GM21786 (cell line): ENCODE data around the gene TECPR2.
"Not testable (repeated sequence)": the region's sequence is repeated elsewhere in the genome, so short reads cannot be mapped to it uniquely, and the experiment has no call there.

Experiments
- ATAC-seq: cut with Tn5 transposase; IDR thresholded peaks from one replicate; pipeline ENCODE4 v1.9.1; 2021; ENCODE audit not compliant: unreplicated experiment

TECPR2 gene

GRCh38 chr14:102333795-102334705 lies 28.7 kb upstream of the TECPR2 start:
- ATAC-seq, result no peak

- no peak for ATAC-seq
These were observed 27.6 kb upstream of the TECPR2 start for GRCh38 chr14:102335163-102335562.

GRCh38 chr14:102338724-102339123 lies 24.0 kb upstream of the TECPR2 start:
- no peak for ATAC-seq

- ATAC-seq, result no peak
These were observed 21.2 kb upstream of the TECPR2 start for GRCh38 chr14:102341566-102341965.

- ATAC-seq, result no peak
These were observed 20.5 kb upstream of the TECPR2 start for GRCh38 chr14:102342238-102342637.

GRCh38 chr14:102344084-102344483 lies 18.7 kb upstream of the TECPR2 start:
- no peak for ATAC-seq

GRCh38 chr14:102344485-102344884 lies 18.3 kb upstream of the TECPR2 start:
- no peak for ATAC-seq

GRCh38 chr14:102345232-102345631 lies 17.5 kb upstream of the TECPR2 start:
- ATAC-seq, result no peak

- ATAC-seq, result no peak
These were observed 16.1 kb upstream of the TECPR2 start for GRCh38 chr14:102346645-102347044.

GRCh38 chr14:102348376-102348775 lies 14.4 kb upstream of the TECPR2 start:
- ATAC-seq, result no peak

- ATAC-seq, result no peak
These were observed 11.7 kb upstream of the TECPR2 start for GRCh38 chr14:102351023-102351422.

- ATAC-seq, result not testable (repeated sequence)
These were observed 11.1 kb upstream of the TECPR2 start for GRCh38 chr14:102351593-102351992.

GRCh38 chr14:102352213-102352612 lies 10.5 kb upstream of the TECPR2 start:
- no peak for ATAC-seq

- ATAC-seq, result no peak
These were observed 9.6 kb upstream of the TECPR2 start for GRCh38 chr14:102353126-102353619.

GRCh38 chr14:102356280-102356679 lies 6.5 kb upstream of the TECPR2 start:
- ATAC-seq, result no peak

- ATAC-seq, result no peak
These were observed 3.4 kb upstream of the TECPR2 start for GRCh38 chr14:102359341-102359740.

- no peak for ATAC-seq
These were observed 2.4 kb upstream of the TECPR2 start for GRCh38 chr14:102360388-102360787.

- ATAC-seq, result peak; percentile 42
These were observed 657 bp upstream of the TECPR2 start for GRCh38 chr14:102362084-102362483.

GRCh38 chr14:102363182-102363943 lies 622 bp downstream of the TECPR2 start:
- ATAC-seq, result peak; percentile 10

- no peak for ATAC-seq
These were observed 7.6 kb downstream of the TECPR2 start for GRCh38 chr14:102370305-102370809.

GRCh38 chr14:102371361-102371760 lies 8.6 kb downstream of the TECPR2 start:
- ATAC-seq, result no peak

- ATAC-seq, result peak; percentile 46
These were observed 10.4 kb downstream of the TECPR2 start for GRCh38 chr14:102373110-102373509.
